ENCODE results near the gene PPM1F. TPM values are rescaled to one million over a fixed set of nuclear protein-coding genes. Genes with fewer than 3 reads are reported as not detected.
A peak's percentile ranks its signal among the peaks of the same experiment; 100 is the strongest.

PPM1F gene
- total and polyA plus RNA-seq, 2 experiments from 2014 or later, result 15.1 to 41.6 TPM

DNA sequence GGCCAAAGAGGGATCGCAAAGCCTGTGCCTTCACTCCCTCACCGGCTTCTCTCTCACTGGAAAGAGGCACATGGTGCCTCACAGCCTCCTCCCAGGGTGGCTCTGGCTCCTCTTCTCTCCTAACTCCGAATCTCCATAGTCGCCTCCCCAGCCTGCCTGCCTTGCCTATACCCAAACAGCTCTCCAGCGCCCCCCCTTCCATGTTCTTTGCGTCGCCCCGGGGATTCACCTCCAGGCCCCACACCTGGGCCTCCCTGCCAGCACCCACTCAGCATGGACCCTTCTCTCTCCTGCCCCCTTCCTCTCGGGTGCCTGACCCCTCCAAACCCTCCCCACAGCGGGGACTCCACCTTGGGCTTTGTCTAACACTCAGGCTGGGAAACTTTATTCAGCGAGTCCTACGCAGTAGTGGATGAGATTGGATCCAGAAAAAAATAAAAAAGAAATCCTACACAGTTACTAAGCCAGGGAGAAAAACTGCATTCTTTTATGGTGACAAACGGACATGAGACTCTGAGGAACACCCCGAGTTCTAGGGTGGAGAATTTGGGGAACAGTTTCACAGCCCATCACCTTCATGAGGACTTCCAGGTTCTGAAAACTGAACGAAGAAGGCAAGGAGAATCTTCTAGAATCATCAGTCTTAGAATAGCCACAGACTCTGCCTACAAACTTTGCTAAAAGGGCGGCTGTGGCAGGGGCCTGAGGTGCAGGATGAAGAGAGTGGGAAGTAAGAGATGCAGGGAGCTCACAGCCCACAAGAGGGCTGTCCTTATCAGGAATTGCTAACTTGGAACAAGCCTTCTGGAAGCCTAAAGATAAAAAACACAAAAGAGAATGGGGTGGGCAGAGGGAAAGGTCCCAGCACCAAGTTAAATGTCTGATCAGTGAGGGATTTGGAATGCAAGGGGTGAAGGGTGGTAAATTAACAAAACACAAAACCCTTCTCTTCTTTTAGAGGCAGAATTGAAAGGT, 5.3 kb downstream of the PPM1F start:
- Histone ChIP-seq H3K79me2 (ENCODE audit: insufficient read depth) (peaks cover 67% of the 10 kb centered on the region), H3K36me3 (ENCODE audit: low read depth) (peaks cover 4% of the 10 kb centered on the region; the same call in 1 of the 2 replicates), H3K9me3 (ENCODE audit: low read depth) (no peaks in the 10 kb centered on the region), H3K9ac (peak overlapping the region; percentile 61), H3K9me2 (ENCODE audit: insufficient read depth) (no peaks in the 10 kb centered on the region), H4K20me1 (ENCODE audit: insufficient read depth) (no peaks in the 10 kb centered on the region), H3K27ac (peak overlapping the region; percentile 81), H3K27me3 (replicated peaks; ENCODE audit: insufficient read depth) (no peaks in the 10 kb centered on the region), H3K4me3 (no peak overlapping the region; the same call in 1 of the 2 replicates), H3K4me1 (ENCODE audit: insufficient read depth) (peaks cover 20% of the 10 kb centered on the region), H3F3A (ENCODE audit: insufficient read depth) (peaks cover 25% of the 10 kb centered on the region), H3K4me2 (ENCODE audit: unreplicated experiment) (peak overlapping the region; percentile 48), H2AFZ (peak overlapping the region; percentile 76)
- peak; percentile 75 for DNase-seq
- in situ Hi-C loops (cut with MboI), result no loop called here
- 58% methylated on average over 16 of the region's 16 CpGs for WGBS, 2 experiments (ENCODE audit: low coverage in 1 of 2, low lambda C conversion rate in 2 of 2, missing lambda C conversion rate in 2 of 2)
- TF ChIP-seq EZH2phosphoT487 (IDR thresholded peaks at IDR 0.05; ENCODE audit: insufficient read depth, low read depth) (no peak), EZH2 (IDR thresholded peaks at IDR 0.05; ENCODE audit: insufficient read depth, poor library complexity, severe bottlenecking) (no peak)

DNA sequence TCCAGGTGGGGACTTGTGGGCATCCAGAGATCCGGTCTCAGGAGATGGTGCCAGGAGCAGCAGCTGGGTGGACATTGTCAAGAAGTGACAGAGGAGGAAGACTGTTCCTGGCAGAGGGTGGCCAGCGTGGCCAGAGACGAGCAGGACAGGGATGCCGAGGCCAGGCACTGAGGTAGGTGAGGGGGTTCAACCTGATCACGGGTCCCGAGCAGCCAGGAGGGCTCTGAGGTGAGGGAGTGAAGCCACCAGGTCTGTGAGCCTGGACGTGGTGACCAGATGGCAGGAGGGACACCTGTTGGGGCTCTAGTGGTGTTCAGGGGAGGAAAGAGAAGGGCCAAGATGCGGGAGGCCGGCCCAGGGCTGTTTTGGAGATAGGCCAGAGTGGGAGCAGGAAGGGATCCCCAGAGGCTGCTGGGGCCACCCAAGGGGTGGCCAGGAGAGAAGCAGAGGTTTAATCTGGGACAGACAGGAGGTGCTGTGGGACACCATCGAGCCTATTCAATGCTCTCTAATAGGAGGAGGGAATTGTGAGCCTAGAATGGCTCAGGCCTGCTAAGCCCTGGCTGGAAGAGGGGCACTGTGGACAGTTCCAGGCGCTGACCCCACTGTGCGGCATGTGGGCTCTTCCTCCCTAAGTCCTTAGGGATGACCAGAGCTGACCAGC, 6.3 kb downstream of the PPM1F start:
- 89 to 92% methylated on average over 12 of the region's 12 CpGs for WGBS, 2 experiments (ENCODE audit: low coverage in 1 of 2, low lambda C conversion rate in 2 of 2, missing lambda C conversion rate in 2 of 2)
- Histone ChIP-seq H3K9me2 (ENCODE audit: insufficient read depth) (no peaks in the 10 kb centered on the region), H2AFZ (no peak overlapping the region), H4K20me1 (ENCODE audit: insufficient read depth) (no peaks in the 10 kb centered on the region), H3K4me3 (no peak overlapping the region), H3K27me3 (replicated peaks; ENCODE audit: insufficient read depth) (no peaks in the 10 kb centered on the region), H3K4me2 (ENCODE audit: unreplicated experiment) (no peak overlapping the region), H3K4me1 (ENCODE audit: insufficient read depth) (peaks cover 27% of the 10 kb centered on the region), H3K27ac (peak overlapping the region; percentile 81), H3K9me3 (ENCODE audit: low read depth) (no peaks in the 10 kb centered on the region), H3K9ac (peak overlapping the region; percentile 61; the same call in 1 of the 2 replicates), H3F3A (ENCODE audit: insufficient read depth) (peaks cover 31% of the 10 kb centered on the region), H3K79me2 (ENCODE audit: insufficient read depth) (peaks cover 61% of the 10 kb centered on the region), H3K36me3 (ENCODE audit: low read depth) (peaks cover 4% of the 10 kb centered on the region; the same call in 1 of the 2 replicates)
- in situ Hi-C loops (cut with MboI), result no loop called here
- TF ChIP-seq EZH2 (IDR thresholded peaks at IDR 0.05; ENCODE audit: insufficient read depth, poor library complexity, severe bottlenecking) (no peak), EZH2phosphoT487 (IDR thresholded peaks at IDR 0.05; ENCODE audit: insufficient read depth, low read depth) (no peak)
- DNase-seq, result no peak

DNA sequence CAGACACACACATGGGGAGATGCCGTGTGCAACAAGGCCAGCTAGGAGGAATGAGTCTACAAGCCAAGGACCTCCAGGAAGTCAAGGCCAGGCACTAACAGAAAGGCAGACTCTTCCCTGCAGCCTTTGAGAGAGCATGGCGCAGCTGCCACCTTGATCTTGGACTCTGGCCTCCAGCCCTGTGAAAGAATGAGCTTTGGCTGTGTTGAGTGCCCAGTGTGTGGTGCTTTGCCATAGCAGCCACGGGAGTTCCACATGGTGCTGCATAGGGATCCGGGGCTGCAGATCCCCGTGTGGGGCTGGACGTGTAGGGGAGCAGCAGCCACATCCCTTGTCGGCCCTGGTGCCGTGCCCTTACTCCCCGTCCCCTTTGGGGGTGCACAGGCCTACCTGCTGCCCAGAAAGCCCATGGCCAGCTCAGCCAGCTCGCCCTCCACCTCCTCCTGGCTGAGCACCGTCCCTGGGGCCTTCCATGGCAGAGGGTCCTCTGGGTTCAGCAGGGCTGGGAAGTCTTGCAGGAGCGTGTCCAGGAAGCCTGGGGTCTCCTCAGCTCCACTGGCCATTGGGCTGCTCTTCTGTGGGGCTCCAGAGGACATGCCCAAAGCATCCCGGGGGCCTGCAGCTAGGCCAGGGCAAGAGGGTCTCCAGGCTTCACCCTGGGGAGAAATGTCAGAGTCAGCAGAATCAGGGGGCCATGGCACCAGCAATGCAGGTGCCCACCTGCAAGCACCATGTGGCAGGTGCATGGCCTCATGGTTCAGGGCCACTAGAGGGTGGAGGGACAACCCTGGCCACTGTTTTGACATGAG, 7.0 kb downstream of the PPM1F start:
- Histone ChIP-seq H3K4me1 (ENCODE audit: insufficient read depth) (peaks cover 27% of the 10 kb centered on the region), H3K27me3 (replicated peaks; ENCODE audit: insufficient read depth) (no peaks in the 10 kb centered on the region), H3K36me3 (ENCODE audit: low read depth) (peaks cover 4% of the 10 kb centered on the region; the same call in 1 of the 2 replicates), H3K9me2 (ENCODE audit: insufficient read depth) (no peaks in the 10 kb centered on the region), H3F3A (ENCODE audit: insufficient read depth) (peaks cover 31% of the 10 kb centered on the region), H4K20me1 (ENCODE audit: insufficient read depth) (no peaks in the 10 kb centered on the region), H3K4me2 (ENCODE audit: unreplicated experiment) (no peak overlapping the region), H3K9ac (no peak overlapping the region), H3K4me3 (no peak overlapping the region), H3K27ac (no peak overlapping the region), H3K79me2 (ENCODE audit: insufficient read depth) (peaks cover 61% of the 10 kb centered on the region), H2AFZ (no peak overlapping the region), H3K9me3 (ENCODE audit: low read depth) (no peaks in the 10 kb centered on the region)
- TF ChIP-seq EZH2phosphoT487 (IDR thresholded peaks at IDR 0.05; ENCODE audit: insufficient read depth, low read depth) (no peak), EZH2 (IDR thresholded peaks at IDR 0.05; ENCODE audit: insufficient read depth, poor library complexity, severe bottlenecking) (no peak)
- WGBS, 2 experiments (ENCODE audit: low coverage in 1 of 2, low lambda C conversion rate in 2 of 2, missing lambda C conversion rate in 2 of 2), result 94 to 99% methylated on average over 13 of the region's 13 CpGs
- in situ Hi-C loops (cut with MboI), result no loop called here
- DNase-seq, result no peak

DNA sequence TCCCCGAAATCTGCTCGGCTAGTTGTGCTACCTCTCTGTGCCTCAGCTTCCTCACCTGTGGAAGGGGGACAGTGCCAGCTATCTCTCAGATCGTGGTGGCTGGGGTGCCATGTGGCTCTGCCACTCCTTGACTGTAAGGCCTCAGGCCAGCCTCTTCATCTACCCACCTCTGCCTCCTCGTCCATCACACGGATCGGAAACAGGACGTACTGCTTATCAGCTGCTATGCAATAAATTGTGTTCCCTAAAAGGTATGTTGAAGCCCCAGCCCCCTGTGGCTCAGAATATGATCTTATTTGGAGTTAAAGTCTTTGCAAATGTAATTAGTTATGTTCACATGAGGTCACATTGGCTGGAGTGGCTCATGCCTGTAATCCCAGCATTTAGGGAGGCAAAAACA, 7.8 kb downstream of the PPM1F start:
- Histone ChIP-seq H3K4me3 (no peak overlapping the region), H3K9me2 (ENCODE audit: insufficient read depth) (no peaks in the 10 kb centered on the region), H3K4me2 (ENCODE audit: unreplicated experiment) (no peak overlapping the region), H3K9me3 (ENCODE audit: low read depth) (no peaks in the 10 kb centered on the region), H4K20me1 (ENCODE audit: insufficient read depth) (no peaks in the 10 kb centered on the region), H3K4me1 (ENCODE audit: insufficient read depth) (peaks cover 35% of the 10 kb centered on the region), H3K79me2 (ENCODE audit: insufficient read depth) (peaks cover 61% of the 10 kb centered on the region), H2AFZ (no peak overlapping the region), H3K27me3 (replicated peaks; ENCODE audit: insufficient read depth) (no peaks in the 10 kb centered on the region), H3K9ac (no peak overlapping the region), H3F3A (ENCODE audit: insufficient read depth) (peaks cover 31% of the 10 kb centered on the region), H3K27ac (no peak overlapping the region), H3K36me3 (ENCODE audit: low read depth) (peaks cover 4% of the 10 kb centered on the region; the same call in 1 of the 2 replicates)
- no peak for DNase-seq
- 96% methylated on average over 7 of the region's 7 CpGs for WGBS, 2 experiments (ENCODE audit: low coverage in 1 of 2, low lambda C conversion rate in 2 of 2, missing lambda C conversion rate in 2 of 2)
- in situ Hi-C loops (cut with MboI), result loop anchor here (5.0 kb wide), 1 partner anchor 233 kb away; no protein-coding TSS in a partner anchor
- TF ChIP-seq EZH2phosphoT487 (IDR thresholded peaks at IDR 0.05; ENCODE audit: insufficient read depth, low read depth) (no peak), EZH2 (IDR thresholded peaks at IDR 0.05; ENCODE audit: insufficient read depth, poor library complexity, severe bottlenecking) (no peak)
